Gastrocnemius medialis (tissue), 4 donors: ENCODE data around the gene CCM2L.

Experiments
- CTCF ChIP-seq, 5 experiments: fragments of 450-650 bp in 3 of 5; fragments of 200-600 bp in 2 of 5; sonication (generic) in 2 of 5; IDR thresholded peaks in 4 of 5; conservative IDR thresholded peaks in 1 of 5; 1 replicate in 4 of 5; 2 replicates in 1 of 5; pipeline ENCODE4 v1.5.1; 2016 to 2019; ENCODE audit warnings: antibody characterized with exemption in 5 of 5, mild to moderate bottlenecking in 3 of 5, moderate library complexity in 3 of 5
- POLR2A ChIP-seq, 2 donors: fragments of 450-650 bp; IDR thresholded peaks; one replicate each; pipeline ENCODE4 v1.6.1; 2017; ENCODE audit warnings: antibody characterized with exemption in 2 of 2, mild to moderate bottlenecking in 2 of 2, moderate library complexity in 2 of 2

DNA sequence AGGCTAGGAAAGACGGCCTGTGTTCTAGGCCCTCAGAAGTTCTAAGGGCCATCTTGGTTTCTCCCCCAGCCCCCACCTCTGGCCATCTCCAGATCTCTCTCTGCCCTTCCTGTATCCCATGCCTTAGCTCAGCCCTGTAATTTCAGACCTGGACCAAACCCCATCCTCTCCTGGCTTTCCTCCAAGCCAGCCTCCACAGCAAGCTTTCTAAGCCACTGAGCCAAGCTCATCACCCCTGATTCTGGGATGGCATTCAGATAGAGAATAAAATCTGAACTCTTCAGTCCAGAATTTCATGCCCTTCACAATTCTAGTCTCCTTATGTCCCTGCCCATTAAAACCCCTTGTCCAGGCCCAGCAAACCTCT is 18.9 kb upstream of the CCM2L start:
- TF ChIP-seq POLR2A (IDR thresholded peaks at IDR 0.05) (no peak), CTCF (IDR thresholded peaks at IDR 0.05 in 4 of 5, conservative IDR thresholded peaks at IDR 0.05 in 1 of 5) (no peak)
